Measurements from ENCODE around the gene DPP6.

- TF ChIP-seq CTCF (IDR thresholded peaks at IDR 0.05): no peak
- TF ChIP-seq POLR2A (IDR thresholded peaks at IDR 0.05): no peak
- no peak for TF ChIP-seq POLR2AphosphoS5 (IDR thresholded peaks at IDR 0.05)
Observed at GRCh38 chr7:154373956-154374355, 321.8 kb downstream of the DPP6 start.
